ENCODE results near the gene CES5A. TPM values are rescaled to one million over a fixed set of nuclear protein-coding genes. Genes with fewer than 3 reads are reported as not detected.
"Not testable (repeated sequence)": the region's sequence is repeated elsewhere in the genome, so short reads cannot be mapped to it uniquely, and the experiment has no call there.

Gene CES5A
- total and polyA plus RNA-seq, 7 donors, result 0.03 TPM; not detected in 6

DNA sequence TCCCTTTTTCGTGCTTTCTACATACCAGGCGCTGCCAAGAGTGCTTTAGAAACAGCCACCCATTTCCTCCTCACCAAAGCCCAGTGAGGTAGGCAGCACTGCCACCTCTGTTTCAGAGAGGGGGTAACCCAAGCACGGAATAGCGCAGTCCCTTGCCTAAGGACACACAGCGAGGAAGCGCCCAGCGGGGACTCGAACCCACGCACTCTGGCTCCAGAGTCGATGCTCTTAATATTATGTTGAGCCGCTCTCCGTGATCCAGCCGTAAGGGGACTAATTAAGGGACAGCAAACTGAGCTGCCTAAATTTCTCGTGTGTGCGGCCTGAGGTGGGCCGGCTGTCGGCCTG is 42.8 kb downstream of the CES5A start:
- Histone ChIP-seq H3K27ac (no peak overlapping the region), H3K36me3 (ENCODE audit: insufficient read depth in 1 of 2, low read depth in 1 of 2) (no peaks in the 10 kb centered on the region), H3K4me1 (no peaks in the 10 kb centered on the region), H3K4me3 (peak overlapping the region; percentile 44), H3K27me3 (ENCODE audit: insufficient read depth in 3 of 3, low read length in 2 of 3) (no peaks in the 10 kb centered on the region), H3K9me3 (no peaks in the 10 kb centered on the region)
- ATAC-seq (no peak), DNase-seq (no peak)
- intact Hi-C loops (cut with DNase I), result no loop called here
- TF ChIP-seq, protein P1, sequence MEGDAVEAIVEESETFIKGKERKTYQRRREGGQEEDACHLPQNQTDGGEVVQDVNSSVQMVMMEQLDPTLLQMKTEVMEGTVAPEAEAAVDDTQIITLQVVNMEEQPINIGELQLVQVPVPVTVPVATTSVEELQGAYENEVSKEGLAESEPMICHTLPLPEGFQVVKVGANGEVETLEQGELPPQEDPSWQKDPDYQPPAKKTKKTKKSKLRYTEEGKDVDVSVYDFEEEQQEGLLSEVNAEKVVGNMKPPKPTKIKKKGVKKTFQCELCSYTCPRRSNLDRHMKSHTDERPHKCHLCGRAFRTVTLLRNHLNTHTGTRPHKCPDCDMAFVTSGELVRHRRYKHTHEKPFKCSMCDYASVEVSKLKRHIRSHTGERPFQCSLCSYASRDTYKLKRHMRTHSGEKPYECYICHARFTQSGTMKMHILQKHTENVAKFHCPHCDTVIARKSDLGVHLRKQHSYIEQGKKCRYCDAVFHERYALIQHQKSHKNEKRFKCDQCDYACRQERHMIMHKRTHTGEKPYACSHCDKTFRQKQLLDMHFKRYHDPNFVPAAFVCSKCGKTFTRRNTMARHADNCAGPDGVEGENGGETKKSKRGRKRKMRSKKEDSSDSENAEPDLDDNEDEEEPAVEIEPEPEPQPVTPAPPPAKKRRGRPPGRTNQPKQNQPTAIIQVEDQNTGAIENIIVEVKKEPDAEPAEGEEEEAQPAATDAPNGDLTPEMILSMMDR (IDR thresholded peaks at IDR 0.05), result no peak
- 79 to 81% (median 80%) methylated on average over 17 of the region's 17 CpGs for WGBS, 3 donors

DNA sequence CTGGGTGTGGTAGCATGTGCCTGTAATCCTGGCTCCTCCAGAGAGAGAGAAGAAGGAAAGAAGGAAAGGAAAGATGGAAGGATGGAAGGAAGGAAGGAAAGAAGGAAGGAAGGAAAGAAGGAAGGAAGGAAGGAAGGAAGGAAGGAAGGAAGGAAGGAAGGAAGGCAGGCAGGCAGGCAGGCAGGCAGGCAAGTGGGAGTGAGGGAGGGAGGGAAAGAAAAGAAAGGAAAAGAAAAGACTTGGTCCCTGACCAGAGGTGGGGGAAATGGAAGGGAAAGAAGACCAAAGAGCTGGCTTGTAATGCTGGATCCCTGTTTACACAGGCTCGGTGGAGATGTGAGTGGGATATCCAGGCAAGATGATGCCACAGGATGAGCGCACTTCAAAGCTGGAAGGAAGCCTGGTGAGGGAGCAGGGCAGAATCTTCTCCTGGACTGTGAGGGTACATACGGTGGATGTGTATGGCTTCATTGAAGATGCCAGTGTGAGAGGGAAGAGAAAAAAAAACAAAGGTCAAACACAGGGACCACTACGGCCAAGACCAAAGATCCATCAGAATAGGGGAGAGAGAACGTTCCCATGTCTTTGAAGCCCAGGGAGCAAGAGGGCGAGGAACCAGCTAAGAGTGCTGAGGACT is 44.4 kb downstream of the CES5A start:
- no peak for ATAC-seq
- no peaks in the 10 kb centered on the region for H3K36me3 ChIP-seq (ENCODE audit: insufficient read depth in 1 of 2, low read depth in 1 of 2)
- WGBS, 3 donors, result 79 to 87% (median 87%) methylated on average over 6 of the region's 6 CpGs

DNA sequence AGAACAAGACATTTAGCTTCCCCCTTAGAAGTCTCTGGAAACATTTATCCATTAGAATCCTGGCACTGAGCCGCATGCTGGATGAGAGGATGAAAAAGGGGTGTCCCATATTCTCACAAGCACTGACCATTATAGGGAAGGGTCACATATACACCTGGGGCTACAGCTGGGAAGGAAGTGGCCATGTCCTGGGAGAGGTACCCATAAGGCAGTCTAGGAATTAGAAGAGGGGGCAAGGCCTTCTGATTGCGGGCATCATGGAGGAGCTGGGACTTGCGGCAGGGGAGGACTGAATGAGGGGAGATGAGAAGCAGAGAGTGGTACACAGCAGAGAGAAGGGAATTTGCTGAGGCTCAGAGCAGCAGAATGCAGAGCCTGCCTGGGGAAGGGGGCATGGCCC is 45.9 kb downstream of the CES5A start:
- H3K4me3 ChIP-seq; H3K27ac ChIP-seq; H3K27me3 ChIP-seq (ENCODE audit: insufficient read depth in 3 of 3, low read length in 2 of 3); H3K36me3 ChIP-seq (ENCODE audit: insufficient read depth in 1 of 2, low read depth in 1 of 2); DNase-seq; H3K9me3 ChIP-seq; ATAC-seq; H3K4me1 ChIP-seq: not testable (repeated sequence)
- 76 to 95% (median 91%) methylated on average over 3 of the region's 3 CpGs for WGBS, 3 donors
- intact Hi-C loops (cut with DNase I), result loop anchor here in 1 of 2 donors (2.0 kb wide), 1 partner anchor 62 kb away; no protein-coding TSS in a partner anchor

More for the DNA sequence above, 44.4 kb downstream of the CES5A start:
- TF ChIP-seq, protein P1 (IDR thresholded peaks at IDR 0.05), result no peak
- no peak for DNase-seq
- Histone ChIP-seq H3K27ac (no peak overlapping the region), H3K27me3 (ENCODE audit: insufficient read depth in 3 of 3, low read length in 2 of 3) (no peaks in the 10 kb centered on the region), H3K4me1 (no peaks in the 10 kb centered on the region), H3K9me3 (no peaks in the 10 kb centered on the region), H3K4me3 (no peak overlapping the region)
- intact Hi-C loops (cut with DNase I), result no loop called here

DNA sequence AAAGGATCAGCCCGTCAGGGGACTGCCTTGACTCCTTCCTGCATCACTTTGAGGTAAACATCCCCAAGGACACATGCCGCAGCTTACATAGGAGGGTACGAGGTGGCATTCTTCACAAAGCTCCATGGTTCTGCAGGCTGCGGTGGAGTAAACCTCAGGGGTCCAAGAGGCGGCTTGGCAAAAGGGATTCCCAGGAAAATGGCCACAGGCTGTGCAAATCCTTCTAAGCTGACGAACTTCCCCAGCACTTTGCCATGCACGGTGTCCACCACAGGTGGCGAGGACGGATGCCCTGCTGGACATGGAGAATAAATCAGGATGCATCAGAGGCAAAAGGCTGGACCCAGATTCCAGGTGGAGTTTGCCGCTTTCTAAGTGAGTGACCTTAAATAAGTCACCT is 46.5 kb downstream of the CES5A start:
- 74 to 79% (median 77%) methylated on average over 10 of the region's 10 CpGs for WGBS, 3 donors
- no peak for ATAC-seq
- intact Hi-C loops (cut with DNase I), result loop anchor here in 1 of 2 donors (2.0 kb wide), 1 partner anchor 62 kb away; no protein-coding TSS in a partner anchor

DNA sequence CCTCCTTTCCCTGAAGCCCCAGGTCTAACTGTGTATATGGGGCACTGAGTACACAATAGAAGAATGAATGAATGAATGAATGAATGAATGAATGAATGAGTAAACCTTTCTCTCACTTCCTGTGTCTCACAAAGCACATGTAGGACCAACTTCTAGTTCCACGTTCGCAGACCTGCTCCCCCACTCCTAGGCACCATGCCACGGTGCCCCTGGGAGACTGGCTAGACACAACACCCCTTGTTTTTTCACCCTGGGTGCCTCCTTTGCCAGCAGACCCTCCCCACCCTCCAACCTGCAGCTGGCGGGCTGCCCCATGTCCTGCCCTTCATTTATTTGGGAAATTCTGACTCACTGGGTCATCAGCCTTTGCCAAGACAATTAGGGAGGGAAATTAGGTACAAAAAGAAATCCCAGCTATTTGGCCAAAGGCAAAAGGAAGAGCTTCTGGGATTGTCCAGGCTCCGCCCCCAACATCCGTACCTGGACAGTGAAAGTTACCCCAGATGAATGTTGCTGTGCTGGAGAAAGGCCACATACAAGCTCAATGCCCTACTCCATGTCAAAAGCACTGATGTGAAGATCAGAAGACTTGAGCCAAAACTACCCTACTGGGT is 50.0 kb downstream of the CES5A start:
- 76 to 82% (median 79%) methylated on average over 6 of the region's 6 CpGs for WGBS, 3 donors
- H3K27me3 ChIP-seq (ENCODE audit: insufficient read depth in 3 of 3, low read length in 2 of 3), result peaks cover 0 to 5% (median 0%) of the 10 kb centered on the region in 3 donors
- intact Hi-C loops (cut with DNase I), result no loop called here
- H3K4me1 ChIP-seq, result no peaks in the 10 kb centered on the region
- no peak overlapping the region for H3K4me3 ChIP-seq
- ATAC-seq (no peak), DNase-seq (no peak)
- H3K27ac ChIP-seq, result no peak overlapping the region
- no peaks in the 10 kb centered on the region for H3K36me3 ChIP-seq (ENCODE audit: insufficient read depth in 1 of 2, low read depth in 1 of 2)
- H3K9me3 ChIP-seq, result no peaks in the 10 kb centered on the region
- TF ChIP-seq, protein P1 (IDR thresholded peaks at IDR 0.05), result no peak

More for the DNA sequence above, 46.5 kb downstream of the CES5A start:
- H3K36me3 ChIP-seq (ENCODE audit: insufficient read depth in 1 of 2, low read depth in 1 of 2), result no peaks in the 10 kb centered on the region
- TF ChIP-seq, protein P1 (IDR thresholded peaks at IDR 0.05), result no peak
- peaks cover 0 to 3% (median 0%) of the 10 kb centered on the region in 3 donors for H3K27me3 ChIP-seq (ENCODE audit: insufficient read depth in 3 of 3, low read length in 2 of 3)
- no peak overlapping the region for H3K4me3 ChIP-seq
- DNase-seq, result no peak
- no peak overlapping the region for H3K27ac ChIP-seq
- H3K9me3 ChIP-seq, result no peaks in the 10 kb centered on the region
- no peaks in the 10 kb centered on the region for H3K4me1 ChIP-seq

All from psoas muscle (tissue), 8 donors.